Lung microvascular endothelial cell (primary cell): ENCODE data around the gene TPD52L2. TPM values are rescaled to one million over a fixed set of nuclear protein-coding genes. Genes with fewer than 3 reads are reported as not detected.
A peak's percentile ranks its signal among the peaks of the same experiment; 100 is the strongest.
"Not testable (repeated sequence)": the region's sequence is repeated elsewhere in the genome, so short reads cannot be mapped to it uniquely, and the experiment has no call there.

Experiments
- DNase-seq, 2 donors: peaks; one replicate each; pipeline versions ENCODE4 v3.0.0 to v3.0.0-alpha.2; 2010; ENCODE audit warnings: low read depth in 2 of 2
- total RNA-seq: library from RNA; depleted of rRNA; stranded (reverse); fragments of >200 nt; gene quantifications from 2 replicates; pipeline ENCODE4 v1.2.1, GENCODE V29; 2014

Gene TPD52L2
- total RNA-seq, 1 donor from 2014 or later, result 113 TPM

DNA sequence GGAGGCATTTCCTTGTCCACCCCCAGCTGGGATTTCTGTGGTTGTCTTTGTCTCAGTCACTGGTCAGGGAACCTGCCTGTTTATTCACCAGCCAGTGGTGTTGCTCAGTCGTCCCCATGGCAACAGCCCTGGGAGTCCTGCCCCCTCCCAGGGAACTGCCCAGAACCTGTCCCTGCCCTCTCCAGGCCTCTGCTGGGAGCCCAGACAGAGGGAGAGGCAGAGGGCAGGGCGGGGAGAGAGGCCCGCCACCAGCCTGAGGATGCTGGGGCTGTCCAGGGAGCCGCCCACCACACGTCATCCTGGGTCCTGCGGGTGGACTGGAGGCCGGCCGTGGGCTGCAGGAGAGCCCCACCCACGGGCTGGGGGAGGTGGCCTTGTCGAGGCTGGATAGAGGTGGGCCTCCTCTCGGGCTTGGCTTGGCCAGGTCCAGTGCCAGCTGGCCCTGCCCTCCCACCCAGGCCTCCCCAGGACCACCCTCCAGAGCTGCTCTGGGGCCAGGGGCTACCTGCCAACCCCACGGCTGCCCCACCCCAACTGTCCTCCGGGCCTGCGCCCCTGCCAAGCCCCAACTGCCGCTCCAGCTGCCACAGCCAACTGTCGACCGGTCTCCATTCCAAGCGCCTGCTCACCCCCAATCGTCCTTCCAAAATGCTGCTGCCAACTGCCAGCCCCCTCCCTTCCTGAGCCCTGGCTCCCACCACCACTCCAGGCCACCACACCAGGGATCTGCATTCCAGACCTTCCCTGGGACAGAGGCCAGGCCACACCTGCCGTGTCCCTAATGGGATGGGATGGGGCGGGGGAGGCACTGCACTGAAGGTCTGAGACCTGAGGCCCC, 29.8 kb upstream of the TPD52L2 start:
- DNase-seq, result peak; percentile 88 to 94

- no peak for DNase-seq
These were observed 28.4 kb upstream of the TPD52L2 start for GRCh38 chr20:63836458-63837344.

DNA sequence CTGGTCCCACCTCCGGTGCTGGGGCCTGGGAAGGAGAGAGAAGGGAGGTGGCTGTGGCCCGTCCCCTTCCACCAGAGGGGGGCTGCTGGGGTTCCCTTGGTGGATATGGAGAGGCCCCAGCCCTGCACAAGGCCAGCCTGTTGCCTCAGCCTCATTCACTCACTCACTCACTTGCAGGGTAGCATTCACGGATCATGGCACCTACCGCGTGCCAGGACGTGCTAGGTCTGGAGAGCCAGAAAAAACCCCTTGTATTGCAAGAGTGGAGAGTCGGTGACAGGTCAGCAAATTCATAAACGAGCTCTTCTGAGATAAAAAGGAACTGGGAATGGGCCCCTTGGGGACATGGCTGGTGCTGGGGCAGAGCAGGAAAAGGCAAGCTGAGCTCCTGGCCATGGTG, 27.6 kb upstream of the TPD52L2 start:
- no peak for DNase-seq

DNA sequence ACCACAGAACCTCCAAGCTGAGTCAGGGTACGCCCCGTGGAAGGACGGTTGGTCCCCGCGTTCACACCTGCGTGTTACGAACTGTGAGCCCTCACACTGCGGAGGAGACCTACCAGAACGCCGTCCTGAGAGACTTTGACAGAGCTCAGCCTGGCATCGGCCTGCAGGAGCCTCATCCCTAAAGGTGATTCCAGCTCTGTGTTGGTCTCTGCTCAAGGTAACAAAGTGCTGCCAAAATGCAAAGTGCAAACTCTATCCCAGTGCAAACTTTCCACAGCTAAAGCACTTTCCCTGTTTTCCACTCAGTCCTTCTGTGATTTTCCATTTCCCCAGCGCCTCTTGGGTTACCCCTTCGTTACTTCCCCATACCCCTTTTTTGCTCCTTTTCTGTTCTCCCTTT, 25.4 kb upstream of the TPD52L2 start:
- no peak for DNase-seq

GRCh38 chr20:63840405-63840828, 24.7 kb upstream of the TPD52L2 start:
- no peak for DNase-seq

- DNase-seq, result no peak
These were observed 22.8 kb upstream of the TPD52L2 start for GRCh38 chr20:63842258-63842657.

- no peak for DNase-seq
These were observed 21.8 kb upstream of the TPD52L2 start for GRCh38 chr20:63843222-63843621.

DNA sequence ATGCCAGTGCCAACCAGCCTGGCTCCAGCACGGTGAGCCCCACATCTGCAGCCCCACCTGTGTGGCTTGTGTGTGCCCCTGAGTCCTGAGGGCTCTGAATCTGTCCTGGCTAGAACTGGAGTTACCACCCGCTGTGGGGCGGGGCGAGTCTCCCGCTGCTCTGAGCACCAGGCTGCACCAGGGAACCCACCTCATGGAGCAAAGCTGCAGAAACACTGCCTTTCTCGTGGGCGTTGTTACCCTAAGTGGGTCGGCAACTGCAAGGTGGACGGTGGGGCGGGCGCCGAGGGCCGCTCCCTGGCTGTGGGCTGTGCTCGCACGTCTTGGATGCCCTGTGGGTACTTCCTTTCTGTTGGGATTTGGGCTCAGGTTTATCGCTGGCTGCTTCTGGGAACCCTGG, 21.3 kb upstream of the TPD52L2 start:
- no peak for DNase-seq

GRCh38 chr20:63844511-63844991, 20.5 kb upstream of the TPD52L2 start:
- no peak for DNase-seq

- DNase-seq, result no peak
These were observed 18.8 kb upstream of the TPD52L2 start for GRCh38 chr20:63846128-63846771.

- DNase-seq, result no peak
These were observed 18.2 kb upstream of the TPD52L2 start for GRCh38 chr20:63846888-63847236.

DNA sequence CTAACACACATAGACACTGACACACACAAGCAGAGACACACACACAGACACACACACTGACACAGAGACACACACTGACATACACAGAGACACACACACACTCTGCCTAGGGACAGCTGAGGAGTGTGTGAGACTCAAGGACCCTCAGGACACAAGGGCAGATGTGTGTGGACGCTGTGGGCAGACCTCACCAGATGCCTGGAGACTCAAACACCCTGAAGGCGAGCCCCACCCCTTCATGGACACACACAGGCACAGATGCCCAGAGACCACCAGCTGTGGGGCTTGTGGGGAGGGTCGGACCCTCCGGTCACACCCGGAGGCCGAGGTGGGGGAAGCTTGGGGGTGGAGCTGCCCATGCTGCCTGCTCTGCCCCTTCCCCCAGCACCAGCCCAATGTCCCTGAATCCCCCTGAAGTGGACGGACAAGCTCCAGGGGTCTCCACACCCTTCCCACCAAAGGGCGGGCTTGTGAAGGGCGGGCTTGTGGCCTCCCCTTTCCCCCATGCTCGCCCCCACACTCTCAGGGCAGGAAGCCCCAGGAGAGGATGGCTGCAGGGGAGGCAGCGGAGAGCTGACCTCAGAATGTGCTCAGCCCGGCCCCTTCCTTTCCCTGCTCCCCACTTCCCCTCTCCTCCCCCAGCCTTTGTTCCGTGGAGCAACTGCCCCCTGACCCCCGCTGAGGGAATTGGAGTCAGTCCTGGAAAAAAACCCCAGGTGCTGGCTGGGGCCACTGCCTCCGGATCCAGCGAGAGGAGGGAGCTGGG, 17.6 kb upstream of the TPD52L2 start:
- peak; percentile 53 to 68 for DNase-seq

DNA sequence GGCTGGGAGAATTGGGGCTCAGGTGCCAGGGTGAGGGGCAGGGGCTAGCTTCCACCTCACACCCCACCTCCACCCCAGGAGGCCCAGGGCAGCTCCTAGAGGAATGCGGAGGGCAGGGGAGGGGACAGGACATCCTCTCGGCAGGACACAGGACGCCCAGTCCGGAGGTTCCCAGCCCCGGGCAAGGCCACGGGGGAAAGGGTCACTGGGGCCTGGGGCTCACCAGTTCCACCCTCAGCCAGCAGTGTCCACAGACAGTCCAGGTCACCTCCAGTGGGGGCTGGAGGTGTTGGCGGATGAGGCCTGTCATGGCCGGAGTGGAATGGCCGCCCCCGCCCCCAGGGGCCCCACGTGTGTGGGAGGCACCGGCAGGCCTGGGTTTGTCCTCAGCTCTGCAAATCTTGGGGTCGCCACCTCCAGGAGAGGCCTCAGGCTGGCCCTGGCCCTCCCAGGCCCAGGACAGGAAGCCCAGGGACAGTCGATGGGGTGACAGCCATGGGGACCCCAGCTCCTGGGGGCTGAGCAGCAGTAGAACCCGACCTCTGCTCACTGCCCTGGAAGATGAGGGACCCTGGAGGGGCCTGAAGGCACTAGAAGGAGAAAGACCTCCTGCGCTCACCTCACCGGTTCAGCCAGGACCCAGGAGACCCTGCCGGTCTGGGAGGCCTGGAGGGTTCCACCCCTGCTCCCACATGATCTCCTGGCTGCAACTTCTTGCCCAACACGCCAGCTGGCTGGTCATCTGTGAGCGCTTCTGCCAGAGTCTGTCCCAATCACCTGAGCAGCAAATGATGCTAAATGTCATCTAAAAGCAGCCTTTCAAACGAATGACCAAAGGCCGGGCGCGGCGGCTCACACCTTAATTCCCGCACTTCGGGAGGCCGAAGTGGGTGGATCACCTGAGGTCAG, 16.8 kb upstream of the TPD52L2 start:
- peak in 1 of 2 donors; percentile 41 for DNase-seq

- DNase-seq, result no peak
These were observed 14.2 kb upstream of the TPD52L2 start for GRCh38 chr20:63850689-63851547.

DNA sequence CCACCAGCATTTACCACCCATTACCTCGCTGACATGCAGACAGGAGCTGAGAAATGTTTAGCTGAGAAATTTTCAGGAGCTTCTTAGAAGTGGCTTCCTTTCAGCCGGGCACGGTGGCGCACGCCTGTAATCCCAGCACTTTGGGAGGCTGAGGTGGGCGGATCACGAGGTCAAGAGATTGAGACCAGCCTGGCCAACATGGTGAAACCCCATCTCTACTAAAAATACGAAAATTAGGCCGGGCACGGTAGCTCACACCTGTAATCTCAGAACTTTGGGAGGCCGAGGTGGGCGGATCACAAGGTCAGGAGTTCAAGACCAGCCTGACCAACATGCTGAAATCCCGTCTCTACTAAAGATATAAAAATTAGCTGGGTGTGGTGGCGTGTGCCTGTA, 13.5 kb upstream of the TPD52L2 start:
- not testable (repeated sequence) for DNase-seq

GRCh38 chr20:63853733-63854068, 11.4 kb upstream of the TPD52L2 start:
- DNase-seq, result not testable (repeated sequence)

- DNase-seq, result peak in 1 of 2 donors; percentile 45
These were observed 10.9 kb upstream of the TPD52L2 start for GRCh38 chr20:63854069-63854765.

- DNase-seq, result no peak
These were observed 10.2 kb upstream of the TPD52L2 start for GRCh38 chr20:63854766-63855362.
